RWPE1 (cell line): Measurements from ENCODE around the gene TMEM41A.

Experiments
- CTCF ChIA-PET: fragments of 350-600 bp; sonication (Branson Sonifier 250); formaldehyde crosslinking; extraction: SDS; loops from one replicate; lab custom pipeline; 2021; lab: Yijun Ruan, JAX
- POLR2A ChIA-PET: fragments of 400-600 bp; formaldehyde crosslinking; extraction: SDS; loops from one replicate; lab custom pipeline; 2020; ENCODE audit warnings: antibody characterized with exemption; ENCODE audit not compliant: low non-redundant PET; lab: Yijun Ruan, JAX
- DNase-seq: peaks from one replicate; pipeline ENCODE4 v3.0.0; 2012; ENCODE audit warnings: low spot score
- H3K27ac ChIP-seq: fragments of 450-650 bp; 2 replicates; pipeline ENCODE4 v1.5.1; 2017
- TF ChIP-seq, protein P1 (sequence below): fragments of 450-650 bp; conservative IDR thresholded peaks from 2 replicates; pipeline ENCODE4 v1.5.1; 2017; ENCODE audit warnings: low read depth, mild to moderate bottlenecking

Gene TMEM41A

GRCh38 chr3:185442031-185442430, 56.8 kb downstream of the TMEM41A start:
- H3K27ac ChIP-seq: no peak overlapping the region
- no peak for DNase-seq
- POLR2A ChIA-PET: no interaction called here
- TF ChIP-seq, protein P1, sequence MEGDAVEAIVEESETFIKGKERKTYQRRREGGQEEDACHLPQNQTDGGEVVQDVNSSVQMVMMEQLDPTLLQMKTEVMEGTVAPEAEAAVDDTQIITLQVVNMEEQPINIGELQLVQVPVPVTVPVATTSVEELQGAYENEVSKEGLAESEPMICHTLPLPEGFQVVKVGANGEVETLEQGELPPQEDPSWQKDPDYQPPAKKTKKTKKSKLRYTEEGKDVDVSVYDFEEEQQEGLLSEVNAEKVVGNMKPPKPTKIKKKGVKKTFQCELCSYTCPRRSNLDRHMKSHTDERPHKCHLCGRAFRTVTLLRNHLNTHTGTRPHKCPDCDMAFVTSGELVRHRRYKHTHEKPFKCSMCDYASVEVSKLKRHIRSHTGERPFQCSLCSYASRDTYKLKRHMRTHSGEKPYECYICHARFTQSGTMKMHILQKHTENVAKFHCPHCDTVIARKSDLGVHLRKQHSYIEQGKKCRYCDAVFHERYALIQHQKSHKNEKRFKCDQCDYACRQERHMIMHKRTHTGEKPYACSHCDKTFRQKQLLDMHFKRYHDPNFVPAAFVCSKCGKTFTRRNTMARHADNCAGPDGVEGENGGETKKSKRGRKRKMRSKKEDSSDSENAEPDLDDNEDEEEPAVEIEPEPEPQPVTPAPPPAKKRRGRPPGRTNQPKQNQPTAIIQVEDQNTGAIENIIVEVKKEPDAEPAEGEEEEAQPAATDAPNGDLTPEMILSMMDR: no peak
- CTCF ChIA-PET: no interaction called here

GRCh38 chr3:185439745-185440466, 58.9 kb downstream of the TMEM41A start:
- H3K27ac ChIP-seq: no peak overlapping the region
- ChIA-PET CTCF (interaction anchor here (2.4 kb wide), 1 partner anchor 21 kb away, joined by 9 read pairs; no protein-coding TSS in a partner anchor), POLR2A (no interaction called here)
- TF ChIP-seq, protein P1: no peak
- no peak for DNase-seq
